Activated naive CD8-positive, alpha-beta T cell (primary cell): ENCODE results near the gene AKT2.

Source experiments
- H3K27ac Mint-ChIP-seq: one replicate; pipeline ENCODE4 v1.8.0; 2021; ENCODE audit warnings: mixed read lengths
- H3K27me3 Mint-ChIP-seq: one replicate; pipeline ENCODE4 v1.8.0; 2021; ENCODE audit warnings: mixed read lengths
- H3K36me3 Mint-ChIP-seq: one replicate; pipeline ENCODE4 v1.8.0; 2021; ENCODE audit warnings: mixed read lengths
- H3K4me1 Mint-ChIP-seq: one replicate; pipeline ENCODE4 v1.8.0; 2021; ENCODE audit warnings: low read depth, mixed read lengths
- H3K4me3 Mint-ChIP-seq: one replicate; pipeline ENCODE4 v1.8.0; 2021; ENCODE audit warnings: mild to moderate bottlenecking, mixed read lengths
- H3K9me3 Mint-ChIP-seq: one replicate; pipeline ENCODE4 v1.8.0; 2021; ENCODE audit warnings: low read depth, mixed read lengths

The AKT2 gene

GRCh38 chr19:40232479-40232878 is 52.7 kb downstream of the AKT2 start:
- Mint-ChIP-seq H3K27me3 (no peaks in the 10 kb centered on the region), H3K36me3 (peaks cover 3% of the 10 kb centered on the region), H3K4me1 (peaks cover 23% of the 10 kb centered on the region), H3K9me3 (no peaks in the 10 kb centered on the region), H3K4me3 (no peak overlapping the region), H3K27ac (no peak overlapping the region)

- Mint-ChIP-seq H3K9me3 (no peaks in the 10 kb centered on the region), H3K27ac (no peak overlapping the region), H3K4me1 (peaks cover 26% of the 10 kb centered on the region), H3K27me3 (no peaks in the 10 kb centered on the region), H3K4me3 (no peak overlapping the region), H3K36me3 (no peaks in the 10 kb centered on the region)
Measured at GRCh38 chr19:40231544-40232424, 53.4 kb downstream of the AKT2 start.

GRCh38 chr19:40231057-40231456 is 54.1 kb downstream of the AKT2 start:
- peaks cover 29% of the 10 kb centered on the region for H3K4me1 Mint-ChIP-seq
- no peak overlapping the region for H3K4me3 Mint-ChIP-seq
- peaks cover under 1% of the 10 kb centered on the region for H3K27me3 Mint-ChIP-seq
- no peaks in the 10 kb centered on the region for H3K36me3 Mint-ChIP-seq
- peak overlapping the region; percentile 22 for H3K27ac Mint-ChIP-seq
- H3K9me3 Mint-ChIP-seq, result no peaks in the 10 kb centered on the region

- Mint-ChIP-seq H3K4me1 (peaks cover 37% of the 10 kb centered on the region), H3K9me3 (no peaks in the 10 kb centered on the region), H3K27me3 (peaks cover 10% of the 10 kb centered on the region), H3K27ac (peak overlapping the region; percentile 82), H3K36me3 (peaks cover 3% of the 10 kb centered on the region), H3K4me3 (no peak overlapping the region)
Measured at GRCh38 chr19:40229926-40230417, 55.2 kb downstream of the AKT2 start.

- peak overlapping the region; percentile 8 for H3K4me3 Mint-ChIP-seq
- no peaks in the 10 kb centered on the region for H3K9me3 Mint-ChIP-seq
- H3K4me1 Mint-ChIP-seq, result peaks cover 37% of the 10 kb centered on the region
- peak overlapping the region; percentile 82 for H3K27ac Mint-ChIP-seq
- peaks cover 3% of the 10 kb centered on the region for H3K36me3 Mint-ChIP-seq
- peaks cover 12% of the 10 kb centered on the region for H3K27me3 Mint-ChIP-seq
Measured at GRCh38 chr19:40229484-40229883, 55.7 kb downstream of the AKT2 start.

GRCh38 chr19:40228863-40229262 is 56.3 kb downstream of the AKT2 start:
- peak overlapping the region; percentile 82 for H3K27ac Mint-ChIP-seq
- peaks cover 12% of the 10 kb centered on the region for H3K27me3 Mint-ChIP-seq
- no peaks in the 10 kb centered on the region for H3K9me3 Mint-ChIP-seq
- H3K36me3 Mint-ChIP-seq, result peaks cover 3% of the 10 kb centered on the region
- H3K4me3 Mint-ChIP-seq, result peak overlapping the region; percentile 8
- peaks cover 37% of the 10 kb centered on the region for H3K4me1 Mint-ChIP-seq

- H3K4me3 Mint-ChIP-seq, result no peak overlapping the region
- no peaks in the 10 kb centered on the region for H3K9me3 Mint-ChIP-seq
- H3K27me3 Mint-ChIP-seq, result peaks cover 12% of the 10 kb centered on the region
- H3K27ac Mint-ChIP-seq, result peak overlapping the region; percentile 16
- peaks cover 3% of the 10 kb centered on the region for H3K36me3 Mint-ChIP-seq
- peaks cover 37% of the 10 kb centered on the region for H3K4me1 Mint-ChIP-seq
Measured at GRCh38 chr19:40228346-40228745, 56.8 kb downstream of the AKT2 start.

GRCh38 chr19:40225440-40226305 is 59.5 kb downstream of the AKT2 start:
- Mint-ChIP-seq H3K27me3 (peaks cover 18% of the 10 kb centered on the region), H3K27ac (peak overlapping the region; percentile 58), H3K36me3 (peaks cover 3% of the 10 kb centered on the region), H3K4me3 (peak overlapping the region; percentile 65), H3K4me1 (peaks cover 41% of the 10 kb centered on the region), H3K9me3 (no peaks in the 10 kb centered on the region)

GRCh38 chr19:40224342-40225150 is 60.6 kb downstream of the AKT2 start:
- no peak overlapping the region for H3K27ac Mint-ChIP-seq
- peaks cover 26% of the 10 kb centered on the region for H3K27me3 Mint-ChIP-seq
- H3K9me3 Mint-ChIP-seq, result no peaks in the 10 kb centered on the region
- no peak overlapping the region for H3K4me3 Mint-ChIP-seq
- H3K4me1 Mint-ChIP-seq, result peaks cover 31% of the 10 kb centered on the region
- peaks cover 3% of the 10 kb centered on the region for H3K36me3 Mint-ChIP-seq

- H3K4me3 Mint-ChIP-seq, result no peak overlapping the region
- H3K36me3 Mint-ChIP-seq, result peaks cover 3% of the 10 kb centered on the region
- peaks cover 23% of the 10 kb centered on the region for H3K4me1 Mint-ChIP-seq
- peaks cover 32% of the 10 kb centered on the region for H3K27me3 Mint-ChIP-seq
- no peak overlapping the region for H3K27ac Mint-ChIP-seq
- no peaks in the 10 kb centered on the region for H3K9me3 Mint-ChIP-seq
Measured at GRCh38 chr19:40223135-40223822, 61.9 kb downstream of the AKT2 start.

- no peaks in the 10 kb centered on the region for H3K9me3 Mint-ChIP-seq
- no peak overlapping the region for H3K27ac Mint-ChIP-seq
- peaks cover 18% of the 10 kb centered on the region for H3K4me1 Mint-ChIP-seq
- H3K36me3 Mint-ChIP-seq, result peaks cover 3% of the 10 kb centered on the region
- H3K4me3 Mint-ChIP-seq, result peak overlapping the region; percentile 47
- H3K27me3 Mint-ChIP-seq, result peaks cover 32% of the 10 kb centered on the region
Measured at GRCh38 chr19:40221858-40222619, 63.1 kb downstream of the AKT2 start.

GRCh38 chr19:40220674-40221073 is 64.5 kb downstream of the AKT2 start:
- H3K4me1 Mint-ChIP-seq, result peaks cover 15% of the 10 kb centered on the region
- no peak overlapping the region for H3K27ac Mint-ChIP-seq
- no peaks in the 10 kb centered on the region for H3K9me3 Mint-ChIP-seq
- H3K27me3 Mint-ChIP-seq, result peaks cover 36% of the 10 kb centered on the region
- H3K36me3 Mint-ChIP-seq, result peaks cover 5% of the 10 kb centered on the region
- H3K4me3 Mint-ChIP-seq, result no peak overlapping the region

GRCh38 chr19:40219721-40220276 is 65.3 kb downstream of the AKT2 start:
- Mint-ChIP-seq H3K27ac (no peak overlapping the region), H3K4me3 (no peak overlapping the region), H3K4me1 (peaks cover 10% of the 10 kb centered on the region), H3K36me3 (peaks cover 2% of the 10 kb centered on the region), H3K27me3 (peaks cover 30% of the 10 kb centered on the region), H3K9me3 (no peaks in the 10 kb centered on the region)
